ENCODE results near the gene CYP46A1. TPM values are rescaled to one million over a fixed set of nuclear protein-coding genes. Genes with fewer than 3 reads are reported as not detected.
"Not testable (repeated sequence)": the region's sequence is repeated elsewhere in the genome, so short reads cannot be mapped to it uniquely, and the experiment has no call there.

CYP46A1 gene
- total and polyA plus RNA-seq, 4 donors, result 0.14 to 0.92 (median 0.48) TPM

DNA sequence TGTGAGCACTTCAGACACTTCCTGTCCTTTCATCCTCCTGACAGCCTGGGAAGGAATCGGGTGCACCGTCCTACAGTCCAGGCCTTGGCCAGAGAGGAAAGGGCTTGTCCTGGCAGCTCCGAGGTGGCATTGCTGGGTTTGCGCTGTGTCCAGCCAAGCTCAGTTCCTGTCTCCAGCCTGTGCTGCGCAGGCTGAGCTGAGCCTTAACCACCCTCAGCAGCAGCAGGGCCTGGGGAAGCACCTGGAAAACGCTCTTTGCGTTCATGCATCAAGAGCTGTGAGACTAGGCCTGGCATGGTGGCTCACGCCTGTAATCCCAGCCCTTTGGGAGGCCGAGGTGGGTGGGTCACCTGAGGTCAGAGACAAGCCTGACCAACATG is 75.4 kb downstream of the CYP46A1 start (continued):
- TF ChIP-seq, protein P1, sequence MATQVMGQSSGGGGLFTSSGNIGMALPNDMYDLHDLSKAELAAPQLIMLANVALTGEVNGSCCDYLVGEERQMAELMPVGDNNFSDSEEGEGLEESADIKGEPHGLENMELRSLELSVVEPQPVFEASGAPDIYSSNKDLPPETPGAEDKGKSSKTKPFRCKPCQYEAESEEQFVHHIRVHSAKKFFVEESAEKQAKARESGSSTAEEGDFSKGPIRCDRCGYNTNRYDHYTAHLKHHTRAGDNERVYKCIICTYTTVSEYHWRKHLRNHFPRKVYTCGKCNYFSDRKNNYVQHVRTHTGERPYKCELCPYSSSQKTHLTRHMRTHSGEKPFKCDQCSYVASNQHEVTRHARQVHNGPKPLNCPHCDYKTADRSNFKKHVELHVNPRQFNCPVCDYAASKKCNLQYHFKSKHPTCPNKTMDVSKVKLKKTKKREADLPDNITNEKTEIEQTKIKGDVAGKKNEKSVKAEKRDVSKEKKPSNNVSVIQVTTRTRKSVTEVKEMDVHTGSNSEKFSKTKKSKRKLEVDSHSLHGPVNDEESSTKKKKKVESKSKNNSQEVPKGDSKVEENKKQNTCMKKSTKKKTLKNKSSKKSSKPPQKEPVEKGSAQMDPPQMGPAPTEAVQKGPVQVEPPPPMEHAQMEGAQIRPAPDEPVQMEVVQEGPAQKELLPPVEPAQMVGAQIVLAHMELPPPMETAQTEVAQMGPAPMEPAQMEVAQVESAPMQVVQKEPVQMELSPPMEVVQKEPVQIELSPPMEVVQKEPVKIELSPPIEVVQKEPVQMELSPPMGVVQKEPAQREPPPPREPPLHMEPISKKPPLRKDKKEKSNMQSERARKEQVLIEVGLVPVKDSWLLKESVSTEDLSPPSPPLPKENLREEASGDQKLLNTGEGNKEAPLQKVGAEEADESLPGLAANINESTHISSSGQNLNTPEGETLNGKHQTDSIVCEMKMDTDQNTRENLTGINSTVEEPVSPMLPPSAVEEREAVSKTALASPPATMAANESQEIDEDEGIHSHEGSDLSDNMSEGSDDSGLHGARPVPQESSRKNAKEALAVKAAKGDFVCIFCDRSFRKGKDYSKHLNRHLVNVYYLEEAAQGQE (IDR thresholded peaks at IDR 0.05), result no peak
- no peak for TF ChIP-seq RXRA (IDR thresholded peaks at IDR 0.05)

DNA sequence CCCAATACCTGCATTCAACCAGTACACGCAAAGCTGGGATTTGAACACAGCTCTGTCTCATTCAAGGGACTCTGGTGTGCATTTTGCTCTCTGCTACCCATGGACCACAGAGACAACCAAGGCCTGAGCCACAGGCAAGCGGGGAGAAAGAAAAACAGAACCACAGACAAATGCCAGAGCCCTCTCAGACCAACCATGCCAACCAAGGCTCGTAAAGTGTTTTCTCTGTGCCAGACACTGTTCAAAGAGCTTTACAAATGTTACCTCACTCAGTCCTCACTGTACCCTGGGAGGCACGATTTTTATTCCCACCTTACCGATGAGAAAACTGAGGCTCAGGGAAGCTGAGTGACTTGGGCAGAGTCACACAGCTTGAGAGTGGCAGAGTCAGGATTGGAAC is 76.7 kb downstream of the CYP46A1 start:
- Histone ChIP-seq H3K27ac (ENCODE audit: low read depth in 1 of 2, low read length in 2 of 2) (no peak overlapping the region), H3K4me3 (ENCODE audit: low read depth in 1 of 3, low read length in 3 of 3) (no peak overlapping the region), H3K27me3 (ENCODE audit: control insufficient read depth in 4 of 4, insufficient read depth in 4 of 4, low read length in 3 of 4) (no peaks in the 10 kb centered on the region), H3K9ac (ENCODE audit: low read depth in 1 of 2, low read length in 2 of 2) (no peak overlapping the region), H3K4me1 (ENCODE audit: control insufficient read depth in 4 of 4, insufficient read depth in 4 of 4, low read length in 3 of 4) (peaks cover 0 to 3% (median 2%) of the 10 kb centered on the region in 4 donors), H3K36me3 (ENCODE audit: control insufficient read depth in 4 of 4, insufficient read depth in 3 of 4, low read depth in 1 of 4, low read length in 3 of 4) (no peaks in the 10 kb centered on the region), H3K9me3 (ENCODE audit: control insufficient read depth in 4 of 4, low read length in 3 of 4) (no peaks in the 10 kb centered on the region)
- no peak for DNase-seq (ENCODE audit: low spot score)
- TF ChIP-seq NR2F2 (IDR thresholded peaks at IDR 0.05), result no peak
- no peak for TF ChIP-seq TAF1 (conservative IDR thresholded peaks at IDR 0.05)
- TF ChIP-seq, protein P2, sequence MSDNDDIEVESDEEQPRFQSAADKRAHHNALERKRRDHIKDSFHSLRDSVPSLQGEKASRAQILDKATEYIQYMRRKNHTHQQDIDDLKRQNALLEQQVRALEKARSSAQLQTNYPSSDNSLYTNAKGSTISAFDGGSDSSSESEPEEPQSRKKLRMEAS (IDR thresholded peaks at IDR 0.05), result no peak
- TF ChIP-seq, protein P3, sequence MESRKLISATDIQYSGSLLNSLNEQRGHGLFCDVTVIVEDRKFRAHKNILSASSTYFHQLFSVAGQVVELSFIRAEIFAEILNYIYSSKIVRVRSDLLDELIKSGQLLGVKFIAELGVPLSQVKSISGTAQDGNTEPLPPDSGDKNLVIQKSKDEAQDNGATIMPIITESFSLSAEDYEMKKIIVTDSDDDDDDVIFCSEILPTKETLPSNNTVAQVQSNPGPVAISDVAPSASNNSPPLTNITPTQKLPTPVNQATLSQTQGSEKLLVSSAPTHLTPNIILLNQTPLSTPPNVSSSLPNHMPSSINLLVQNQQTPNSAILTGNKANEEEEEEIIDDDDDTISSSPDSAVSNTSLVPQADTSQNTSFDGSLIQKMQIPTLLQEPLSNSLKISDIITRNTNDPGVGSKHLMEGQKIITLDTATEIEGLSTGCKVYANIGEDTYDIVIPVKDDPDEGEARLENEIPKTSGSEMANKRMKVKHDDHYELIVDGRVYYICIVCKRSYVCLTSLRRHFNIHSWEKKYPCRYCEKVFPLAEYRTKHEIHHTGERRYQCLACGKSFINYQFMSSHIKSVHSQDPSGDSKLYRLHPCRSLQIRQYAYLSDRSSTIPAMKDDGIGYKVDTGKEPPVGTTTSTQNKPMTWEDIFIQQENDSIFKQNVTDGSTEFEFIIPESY (IDR thresholded peaks at IDR 0.05), result no peak
- TF ChIP-seq, protein P1 (IDR thresholded peaks at IDR 0.05), result no peak
- no peak for TF ChIP-seq EGR1 (IDR thresholded peaks at IDR 0.05; ENCODE audit: low read depth in 2 of 2)
- TF ChIP-seq, protein P4, sequence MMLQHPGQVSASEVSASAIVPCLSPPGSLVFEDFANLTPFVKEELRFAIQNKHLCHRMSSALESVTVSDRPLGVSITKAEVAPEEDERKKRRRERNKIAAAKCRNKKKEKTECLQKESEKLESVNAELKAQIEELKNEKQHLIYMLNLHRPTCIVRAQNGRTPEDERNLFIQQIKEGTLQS (IDR thresholded peaks at IDR 0.05), result no peak
- TF ChIP-seq FOXA1 (IDR thresholded peaks at IDR 0.05), result no peak
- TF ChIP-seq RAD21 (IDR thresholded peaks at IDR 0.05), result no peak
- no peak for TF ChIP-seq GABPA (IDR thresholded peaks at IDR 0.05 in 1 of 2, conservative IDR thresholded peaks at IDR 0.05 in 1 of 2)
- no peak for TF ChIP-seq FOXA2 (IDR thresholded peaks at IDR 0.05)
- no peak for TF ChIP-seq YY1 (IDR thresholded peaks at IDR 0.05)
- no peak for TF ChIP-seq HNF4A (conservative IDR thresholded peaks at IDR 0.05)
- TF ChIP-seq, protein P5, sequence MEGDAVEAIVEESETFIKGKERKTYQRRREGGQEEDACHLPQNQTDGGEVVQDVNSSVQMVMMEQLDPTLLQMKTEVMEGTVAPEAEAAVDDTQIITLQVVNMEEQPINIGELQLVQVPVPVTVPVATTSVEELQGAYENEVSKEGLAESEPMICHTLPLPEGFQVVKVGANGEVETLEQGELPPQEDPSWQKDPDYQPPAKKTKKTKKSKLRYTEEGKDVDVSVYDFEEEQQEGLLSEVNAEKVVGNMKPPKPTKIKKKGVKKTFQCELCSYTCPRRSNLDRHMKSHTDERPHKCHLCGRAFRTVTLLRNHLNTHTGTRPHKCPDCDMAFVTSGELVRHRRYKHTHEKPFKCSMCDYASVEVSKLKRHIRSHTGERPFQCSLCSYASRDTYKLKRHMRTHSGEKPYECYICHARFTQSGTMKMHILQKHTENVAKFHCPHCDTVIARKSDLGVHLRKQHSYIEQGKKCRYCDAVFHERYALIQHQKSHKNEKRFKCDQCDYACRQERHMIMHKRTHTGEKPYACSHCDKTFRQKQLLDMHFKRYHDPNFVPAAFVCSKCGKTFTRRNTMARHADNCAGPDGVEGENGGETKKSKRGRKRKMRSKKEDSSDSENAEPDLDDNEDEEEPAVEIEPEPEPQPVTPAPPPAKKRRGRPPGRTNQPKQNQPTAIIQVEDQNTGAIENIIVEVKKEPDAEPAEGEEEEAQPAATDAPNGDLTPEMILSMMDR (IDR thresholded peaks at IDR 0.05; ENCODE audit: low read depth, low read length, missing input control), result no peak
- 87% methylated on average over 5 of the region's 5 CpGs for WGBS

DNA sequence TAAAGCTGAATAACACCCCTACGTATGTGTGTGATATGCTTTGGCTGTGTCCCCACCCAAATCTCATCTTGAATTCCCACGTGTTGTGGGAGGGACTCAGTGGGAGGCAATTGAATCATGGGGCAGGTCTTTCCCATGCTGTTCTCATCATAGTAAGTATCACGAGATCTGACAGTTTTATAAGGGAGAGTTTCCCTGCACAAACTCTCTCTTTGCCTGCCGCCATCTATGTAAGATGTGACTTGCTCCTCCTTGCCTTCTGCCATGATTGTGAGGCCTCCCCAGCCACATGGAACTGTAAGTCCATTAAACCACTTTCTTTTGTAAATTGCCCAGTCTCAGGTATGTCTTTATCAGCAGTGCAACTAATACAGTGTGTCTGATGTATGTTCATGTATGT is 78.8 kb downstream of the CYP46A1 start:
- not testable (repeated sequence) for H3K4me3 ChIP-seq (ENCODE audit: low read depth in 1 of 3, low read length in 3 of 3); H3K9ac ChIP-seq (ENCODE audit: low read depth in 1 of 2, low read length in 2 of 2); H3K9me3 ChIP-seq (ENCODE audit: control insufficient read depth in 4 of 4, low read length in 3 of 4); H3K27ac ChIP-seq (ENCODE audit: low read depth in 1 of 2, low read length in 2 of 2); DNase-seq (ENCODE audit: low spot score); H3K36me3 ChIP-seq (ENCODE audit: control insufficient read depth in 4 of 4, insufficient read depth in 3 of 4, low read depth in 1 of 4, low read length in 3 of 4); H3K27me3 ChIP-seq (ENCODE audit: control insufficient read depth in 4 of 4, insufficient read depth in 4 of 4, low read length in 3 of 4)
- H3K4me1 ChIP-seq (ENCODE audit: control insufficient read depth in 4 of 4, insufficient read depth in 4 of 4, low read length in 3 of 4), result peaks cover 2 to 13% (median 9%) of the 10 kb centered on the region in 4 donors
- 90% methylated on average over 4 of the region's 4 CpGs for WGBS

Data from liver (tissue), 9 donors.